ENCODE measurements around the gene CHCHD3. TPM values are rescaled to one million over a fixed set of nuclear protein-coding genes. Genes with fewer than 3 reads are reported as not detected.
A peak's percentile ranks its signal among the peaks of the same experiment; 100 is the strongest.

CHCHD3 gene
- total and polyA plus RNA-seq, 2 of the 4 experiments (the other 2 are of a cell fraction) = 56.9 to 141 TPM

DNA sequence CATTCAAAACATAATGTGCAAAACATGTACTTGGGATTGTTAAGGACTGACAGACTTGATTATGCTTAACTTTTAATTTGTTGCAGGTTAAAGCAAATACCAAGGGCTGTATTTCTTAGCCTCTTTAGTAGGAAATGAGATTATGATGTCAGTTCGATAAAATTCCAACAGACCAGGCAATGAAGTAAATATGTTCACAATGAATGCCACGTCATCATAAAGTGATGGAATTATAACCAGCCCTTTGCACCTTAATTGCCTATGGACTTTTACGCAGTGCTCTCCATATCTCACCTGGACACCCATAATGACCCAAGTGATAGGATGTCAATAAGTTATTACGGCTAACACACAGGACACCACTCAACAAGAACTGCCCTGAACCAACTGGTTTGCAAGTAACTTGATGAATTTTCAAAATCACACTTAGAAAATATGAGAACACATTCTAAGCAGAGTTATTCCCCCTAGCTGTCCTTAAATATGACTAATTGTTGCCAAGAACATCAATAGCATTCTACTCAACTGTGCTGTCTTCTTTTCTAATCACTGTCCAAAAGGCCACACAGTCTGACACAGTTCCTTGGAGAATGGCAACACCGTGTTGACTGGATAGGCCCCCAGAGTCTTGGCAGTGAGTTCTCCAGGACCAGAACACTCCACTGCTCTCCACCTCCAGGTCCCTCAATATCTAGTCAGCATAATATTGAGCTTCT is 115.0 kb downstream of the CHCHD3 start:
- Histone ChIP-seq H3K56ac (ENCODE audit: extremely low read depth, insufficient read depth, low read length) (no peak overlapping the region), H3K27me3 (ENCODE audit: control insufficient read depth, insufficient read depth, low read length) (no peaks in the 10 kb centered on the region), H3K14ac (replicated peaks; ENCODE audit: low read depth, low read length) (no peak overlapping the region; the same call in 1 of the 2 replicates), H4K20me1 (ENCODE audit: insufficient read depth, low read length) (no peaks in the 10 kb centered on the region; the same call in 1 of the 2 replicates), H2AK9ac (replicated peaks; ENCODE audit: low read depth, low read length, poor library complexity) (no peak overlapping the region), H3K36me3 (ENCODE audit: control insufficient read depth, insufficient read depth, low read length) (no peaks in the 10 kb centered on the region), H3K9me3 (ENCODE audit: control insufficient read depth, insufficient read depth, low read length) (no peaks in the 10 kb centered on the region), H4K5ac (ENCODE audit: low read depth, low read length) (no peak overlapping the region), H3K18ac (ENCODE audit: low read depth, low read length) (no peak overlapping the region), H2BK5ac (ENCODE audit: low read depth, low read length, poor library complexity, severe bottlenecking) (no peak overlapping the region), H3K4me2 (ENCODE audit: low read depth, low read length) (no peak overlapping the region), H3K4me1 (ENCODE audit: control insufficient read depth, insufficient read depth, low read length) (no peaks in the 10 kb centered on the region), H2BK15ac (ENCODE audit: low read depth, low read length) (no peak overlapping the region), H3K4me3 (ENCODE audit: insufficient read depth, low read depth, low read length) (no peak overlapping the region), H3K9me1 (ENCODE audit: insufficient read depth, low read length) (peaks cover 7% of the 10 kb centered on the region), H2BK120ac (ENCODE audit: low read depth, low read length) (no peak overlapping the region), H3K9ac (ENCODE audit: low read depth, low read length) (no peak overlapping the region), H2AFZ (replicated peaks; ENCODE audit: low read length, poor library complexity) (no peak overlapping the region), H4K91ac (ENCODE audit: insufficient read depth, low read depth, low read length) (no peak overlapping the region), H2AK5ac (ENCODE audit: low read depth, low read length) (no peak overlapping the region), H4K8ac (ENCODE audit: low read depth in 2 of 2, low read length in 2 of 2) (no peak overlapping the region), H2BK20ac (ENCODE audit: low read depth, low read length) (no peak overlapping the region), H3K4ac (ENCODE audit: low read depth, low read length) (no peak overlapping the region), H3K79me1 (ENCODE audit: low read depth in 1 of 2, low read length in 2 of 2) (peaks cover 31 to 39% of the 10 kb centered on the region in 2 experiments), H3K23ac (ENCODE audit: low read depth, low read length) (no peak overlapping the region), H3K27ac (ENCODE audit: insufficient read depth, low read length) (no peak overlapping the region)
- in situ Hi-C loops (cut with MboI; ENCODE audit: low sequenced_read_pairs) (no loop called here), dilution Hi-C loops (cut with HindIII; ENCODE audit: low sequenced_read_pairs, unreplicated experiment) (no loop called here), intact Hi-C loops (cut with micrococcal nuclease) (no loop called here)
- no CpG with 5 or more reads among the region's 5 CpGs for WGBS, 2 experiments (ENCODE audit: extremely low coverage in 2 of 2, insufficient read length in 1 of 2)
- CTCF ChIA-PET = interaction anchor here (0.6 to 0.8 kb wide), 2 partner anchors 9 to 10 kb away, joined by 3 read pairs; no protein-coding TSS in a partner anchor
- POLR2A ChIA-PET (ENCODE audit: unreplicated experiment) = no interaction called here
- no TSS peak for BruUV-seq (replicated peaks)
- DNase-seq = peak; percentile 13
- no peak for ATAC-seq (ENCODE audit: low read depth)
- TF ChIP-seq MAFK (IDR thresholded peaks at IDR 0.05; ENCODE audit: low read depth, low read length) = peak; percentile 51; the same call in 1 of the 2 replicates
- no peak for TF ChIP-seq MAZ (IDR thresholded peaks at IDR 0.05; ENCODE audit: borderline replicate concordance, low read depth, low read length)
- TF ChIP-seq, protein P1, sequence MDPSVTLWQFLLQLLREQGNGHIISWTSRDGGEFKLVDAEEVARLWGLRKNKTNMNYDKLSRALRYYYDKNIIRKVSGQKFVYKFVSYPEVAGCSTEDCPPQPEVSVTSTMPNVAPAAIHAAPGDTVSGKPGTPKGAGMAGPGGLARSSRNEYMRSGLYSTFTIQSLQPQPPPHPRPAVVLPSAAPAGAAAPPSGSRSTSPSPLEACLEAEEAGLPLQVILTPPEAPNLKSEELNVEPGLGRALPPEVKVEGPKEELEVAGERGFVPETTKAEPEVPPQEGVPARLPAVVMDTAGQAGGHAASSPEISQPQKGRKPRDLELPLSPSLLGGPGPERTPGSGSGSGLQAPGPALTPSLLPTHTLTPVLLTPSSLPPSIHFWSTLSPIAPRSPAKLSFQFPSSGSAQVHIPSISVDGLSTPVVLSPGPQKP (IDR thresholded peaks at IDR 0.05; ENCODE audit: borderline replicate concordance, low read depth, low read length) = no peak
